ENCODE data around the gene BNC2. TPM values are rescaled to one million over a fixed set of nuclear protein-coding genes. Genes with fewer than 3 reads are reported as not detected.

Gene BNC2
- total RNA-seq, 1 experiment from 2014 or later: 43.6 TPM

GRCh38 chr9:16642421-16643109, 227.9 kb downstream of the BNC2 start:
- TF ChIP-seq, protein P1, sequence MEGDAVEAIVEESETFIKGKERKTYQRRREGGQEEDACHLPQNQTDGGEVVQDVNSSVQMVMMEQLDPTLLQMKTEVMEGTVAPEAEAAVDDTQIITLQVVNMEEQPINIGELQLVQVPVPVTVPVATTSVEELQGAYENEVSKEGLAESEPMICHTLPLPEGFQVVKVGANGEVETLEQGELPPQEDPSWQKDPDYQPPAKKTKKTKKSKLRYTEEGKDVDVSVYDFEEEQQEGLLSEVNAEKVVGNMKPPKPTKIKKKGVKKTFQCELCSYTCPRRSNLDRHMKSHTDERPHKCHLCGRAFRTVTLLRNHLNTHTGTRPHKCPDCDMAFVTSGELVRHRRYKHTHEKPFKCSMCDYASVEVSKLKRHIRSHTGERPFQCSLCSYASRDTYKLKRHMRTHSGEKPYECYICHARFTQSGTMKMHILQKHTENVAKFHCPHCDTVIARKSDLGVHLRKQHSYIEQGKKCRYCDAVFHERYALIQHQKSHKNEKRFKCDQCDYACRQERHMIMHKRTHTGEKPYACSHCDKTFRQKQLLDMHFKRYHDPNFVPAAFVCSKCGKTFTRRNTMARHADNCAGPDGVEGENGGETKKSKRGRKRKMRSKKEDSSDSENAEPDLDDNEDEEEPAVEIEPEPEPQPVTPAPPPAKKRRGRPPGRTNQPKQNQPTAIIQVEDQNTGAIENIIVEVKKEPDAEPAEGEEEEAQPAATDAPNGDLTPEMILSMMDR (conservative IDR thresholded peaks at IDR 0.05): no peak
- H3K4me3 Mint-ChIP-seq: no peak overlapping the region
- peaks cover 3% of the 10 kb centered on the region for H3K79me1 ChIP-seq (ENCODE audit: insufficient read depth, low read depth, low read length, poor library complexity, severe bottlenecking)
- no peak overlapping the region for H3K4me2 ChIP-seq (ENCODE audit: insufficient read depth, insufficient read length, low read length)
- H3K4me1 ChIP-seq (ENCODE audit: insufficient read depth, low read length): no peaks in the 10 kb centered on the region
- H3K18ac ChIP-seq (ENCODE audit: insufficient read length, low read depth, low read length): no peak overlapping the region
- H3K14ac ChIP-seq (ENCODE audit: insufficient read depth, low read length): no peak overlapping the region
- no peak overlapping the region for H4K8ac ChIP-seq (replicated peaks; ENCODE audit: insufficient read length, low read depth, low read length)
- H2BK12ac ChIP-seq (ENCODE audit: insufficient read length, low read depth, low read length): no peak overlapping the region
- no peak overlapping the region for H2BK15ac ChIP-seq (ENCODE audit: low read depth, low read length)
- no peak overlapping the region for H3K9ac ChIP-seq (ENCODE audit: extremely low read depth, insufficient read length, low read length)
- H3K27me3 Mint-ChIP-seq (ENCODE audit: low read depth): no peaks in the 10 kb centered on the region
- no peaks in the 10 kb centered on the region for H3K79me2 ChIP-seq (ENCODE audit: insufficient read depth, low read length)
- H3K27me3 ChIP-seq (ENCODE audit: insufficient read depth, low read length): no peaks in the 10 kb centered on the region
- no peak overlapping the region for H3K56ac ChIP-seq (ENCODE audit: insufficient read length, low read depth, low read length)
- no peak overlapping the region for H2BK20ac ChIP-seq (ENCODE audit: low read depth, low read length, poor library complexity, severe bottlenecking)
- no peak overlapping the region for H4K5ac ChIP-seq (ENCODE audit: insufficient read length, low read depth, low read length)
- H3K4ac ChIP-seq (ENCODE audit: low read depth, low read length): no peak overlapping the region
- no CpG with 5 or more reads among the region's 2 CpGs for WGBS (ENCODE audit: extremely low coverage, insufficient read length, low lambda C conversion rate)
- no peak overlapping the region for H3K27ac ChIP-seq (ENCODE audit: insufficient read length, low read depth, low read length)
- H2BK5ac ChIP-seq (ENCODE audit: insufficient read length, low read length): no peak overlapping the region
- no peak overlapping the region; a peak in 1 of 7 replicates for H3K27ac Mint-ChIP-seq
- H3K9me3 Mint-ChIP-seq: no peaks in the 10 kb centered on the region
- H4K91ac ChIP-seq (ENCODE audit: insufficient read length, low read depth, low read length): no peak overlapping the region
- H2AFZ ChIP-seq (ENCODE audit: low read length): no peak overlapping the region
- no peak overlapping the region for H3K23ac ChIP-seq (ENCODE audit: insufficient read length, low read depth, low read length)
- H2AK5ac ChIP-seq (ENCODE audit: insufficient read length, low read length): no peak overlapping the region
- no peaks in the 10 kb centered on the region for H3K9me3 ChIP-seq (ENCODE audit: control insufficient read depth, low read depth, low read length)
- no peaks in the 10 kb centered on the region for H3K23me2 ChIP-seq (ENCODE audit: insufficient read length, low read depth, low read length, poor library complexity, severe bottlenecking)
- H3K36me3 Mint-ChIP-seq (ENCODE audit: insufficient read depth in 1 of 3, low read depth in 3 of 3): no peaks in the 10 kb centered on the region; a peak in 1 of 7 replicates
- H3T11ph ChIP-seq (ENCODE audit: low read length): no peak overlapping the region
- peaks cover 24 to 34% of the 10 kb centered on the region in 2 experiments for H3K4me1 Mint-ChIP-seq
- peaks cover 2% of the 10 kb centered on the region for H4K20me1 ChIP-seq (ENCODE audit: control insufficient read depth, insufficient read depth, insufficient read length)
- no peak for DNase-seq
- H2BK120ac ChIP-seq (ENCODE audit: low read depth, low read length, poor library complexity, severe bottlenecking): no peak overlapping the region

Data from H9 (cell line).